Measurements from ENCODE around the gene ESRRA. TPM values are rescaled to one million over a fixed set of nuclear protein-coding genes. Genes with fewer than 3 reads are reported as not detected.
A peak's percentile ranks its signal among the peaks of the same experiment; 100 is the strongest.

ESRRA gene
- polyA plus RNA-seq, 2 of the 4 experiments (the other 2 are of a cell fraction), result 15.2 to 35.5 TPM

- TF ChIP-seq FOXS1 (CRISPR knock-in tag; IDR thresholded peaks at IDR 0.05) (no peak), RARB (CRISPR knock-in tag; IDR thresholded peaks at IDR 0.05) (no peak), NR3C1 (IDR thresholded peaks at IDR 0.05) (no peak), FOSL2 (IDR thresholded peaks at IDR 0.05) (no peak), FOSL2 (CRISPR knock-in tag; IDR thresholded peaks at IDR 0.05) (no peak), PHF8 (IDR thresholded peaks at IDR 0.05; ENCODE audit: borderline replicate concordance, low read depth) (peak; percentile 59), CHD4 (IDR thresholded peaks at IDR 0.05; ENCODE audit: borderline replicate concordance) (no peak), NFE2L2 (conservative IDR thresholded peaks at IDR 0.05; ENCODE audit: low read length) (no peak), TFCP2L1 (CRISPR knock-in tag; IDR thresholded peaks at IDR 0.05) (no peak), JUNB (IDR thresholded peaks at IDR 0.05) (no peak), BCL3 (IDR thresholded peaks at IDR 0.05) (no peak; the same call in 2 of the 3 replicates), MAX (IDR thresholded peaks at IDR 0.05) (peak; percentile 50), REST (IDR thresholded peaks at IDR 0.05) (0 out of 2 replicates have a peak, but pooled peaks have one; percentile 21), EP300 (IDR thresholded peaks at IDR 0.05) (no peak), HES2 (IDR thresholded peaks at IDR 0.05) (no peak), HDAC2 (IDR thresholded peaks at IDR 0.05) (no peak), JUN (IDR thresholded peaks at IDR 0.05) (peak in 1 of 2 experiments; percentile 64; a peak in 3 of 5 replicates), MAFK (IDR thresholded peaks at IDR 0.05; ENCODE audit: partially characterized antibody) (no peak), ZNF302 (CRISPR knock-in tag; IDR thresholded peaks at IDR 0.05) (no peak), FOSB (CRISPR knock-in tag; IDR thresholded peaks at IDR 0.05) (no peak), RAD21 (conservative IDR thresholded peaks at IDR 0.05 in 1 of 2, IDR thresholded peaks at IDR 0.05 in 1 of 2) (no peak), RNF2 (IDR thresholded peaks at IDR 0.05; ENCODE audit: borderline replicate concordance, low read depth) (no peak), EHMT2 (IDR thresholded peaks at IDR 0.05; ENCODE audit: low read depth) (no peak), EHF (CRISPR knock-in tag; IDR thresholded peaks at IDR 0.05) (no peak), NPAS2 (CRISPR knock-in tag; IDR thresholded peaks at IDR 0.05; ENCODE audit: borderline replicate concordance) (no peak), POLR2A (IDR thresholded peaks at IDR 0.05; ENCODE audit: low read length) (peak; percentile 38), HOXA7 (CRISPR knock-in tag; IDR thresholded peaks at IDR 0.05) (no peak)
These were observed 20.1 kb upstream of the ESRRA start, which contains the start of gene GPR137 (continued) for GRCh38 chr11:64284962-64285884.

Data from A549 (cell line).